ENCODE measurements around the gene SPIN1.

Gene SPIN1

GRCh38 chr9:88390371-88390990 is 2.2 kb downstream of the SPIN1 start:
- no peak for DNase-seq

DNA sequence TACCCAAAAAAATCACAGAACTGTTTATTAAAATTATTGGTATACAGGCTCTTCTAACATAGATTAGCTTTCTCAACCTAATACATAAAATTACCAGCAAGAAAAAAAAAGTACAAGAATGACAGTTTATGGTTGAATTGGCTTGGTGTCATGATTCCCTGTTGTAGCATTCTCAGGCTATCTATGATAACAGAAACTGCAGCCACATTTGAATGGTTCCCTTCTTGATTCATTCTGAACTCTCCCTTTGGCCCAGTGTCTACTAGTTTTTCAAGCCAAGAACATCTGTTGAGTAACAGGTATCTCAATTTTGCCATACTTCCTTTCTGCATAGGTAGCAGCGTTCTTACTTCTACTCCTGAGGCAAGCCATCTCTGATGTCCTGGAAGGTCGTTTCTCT is 3.0 kb downstream of the SPIN1 start:
- no peak for DNase-seq

DNA sequence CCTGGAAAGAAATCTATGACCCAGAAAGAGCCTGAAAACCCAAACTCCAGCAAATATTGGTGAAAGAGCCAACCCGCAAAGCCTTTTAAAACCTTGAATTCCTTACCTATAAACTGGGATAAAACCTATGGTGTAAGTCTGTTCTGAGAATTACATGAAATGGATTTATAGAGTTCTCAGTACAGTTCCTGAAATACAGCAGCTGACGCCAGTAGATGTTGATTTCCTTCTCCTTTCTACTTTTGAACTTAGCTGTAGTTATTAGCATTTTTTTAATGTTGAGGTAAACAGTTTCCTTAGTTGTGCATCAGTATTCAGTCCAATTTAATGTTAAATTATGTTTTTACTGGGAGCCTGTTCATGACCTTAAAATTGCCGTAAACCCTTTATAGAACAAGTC is 3.7 kb downstream of the SPIN1 start:
- DNase-seq: no peak

GRCh38 chr9:88392549-88392948 is 4.3 kb downstream of the SPIN1 start:
- no peak for DNase-seq

DNA sequence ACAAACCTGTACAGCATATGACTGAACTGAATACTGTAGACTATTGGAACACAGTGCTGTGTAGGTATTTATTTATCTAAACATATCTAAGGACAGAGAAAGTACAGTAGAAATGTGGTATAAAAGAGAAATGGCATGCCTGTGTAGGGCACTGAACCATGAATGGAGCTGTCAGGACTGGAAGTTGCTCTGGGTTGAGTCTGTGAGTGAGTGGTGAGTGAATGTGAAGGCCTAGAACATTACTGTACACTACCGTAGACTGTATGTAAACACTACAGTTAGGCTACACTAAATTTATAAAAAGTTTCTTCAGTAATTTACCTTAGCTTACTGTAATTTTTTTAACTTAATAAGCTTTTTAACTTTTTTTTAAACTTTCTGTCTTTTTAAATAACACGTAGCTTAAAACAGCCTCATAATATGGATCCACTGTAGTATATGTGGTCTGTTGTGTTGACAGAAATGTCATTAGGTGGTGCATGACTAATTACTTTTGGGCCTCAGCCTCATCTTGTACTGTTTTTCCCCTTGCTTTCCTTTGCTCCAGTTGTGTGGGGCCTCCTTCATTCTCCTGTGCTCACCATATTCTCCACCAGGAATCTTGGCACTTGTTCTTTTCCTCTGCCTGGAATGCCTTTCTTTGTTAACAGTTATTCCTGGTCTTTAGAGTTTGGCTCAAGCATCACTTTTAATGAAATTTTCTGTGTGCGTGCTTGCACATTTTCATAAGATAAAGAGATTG is 8.8 kb downstream of the SPIN1 start:
- no peak for DNase-seq

DNA sequence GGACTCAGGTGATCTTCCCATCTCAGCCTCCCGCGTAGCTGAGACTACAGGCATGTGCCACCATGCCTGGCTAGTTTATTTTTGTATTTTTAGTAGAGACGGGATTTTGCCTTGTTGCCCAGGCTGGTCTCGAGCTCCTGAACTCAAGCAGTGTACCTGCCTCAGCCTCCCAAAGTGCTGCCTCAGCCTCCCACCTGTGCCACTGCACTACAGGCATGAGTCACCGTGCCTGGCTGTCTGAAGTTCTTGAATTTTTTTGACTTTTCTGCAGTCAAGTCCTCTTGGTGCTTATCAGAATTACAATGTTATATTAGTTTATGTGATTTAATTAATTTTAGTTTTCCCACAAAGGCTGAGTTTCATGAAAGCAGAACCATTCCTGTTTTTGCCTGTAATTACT is 9.8 kb downstream of the SPIN1 start:
- no peak for DNase-seq

DNA sequence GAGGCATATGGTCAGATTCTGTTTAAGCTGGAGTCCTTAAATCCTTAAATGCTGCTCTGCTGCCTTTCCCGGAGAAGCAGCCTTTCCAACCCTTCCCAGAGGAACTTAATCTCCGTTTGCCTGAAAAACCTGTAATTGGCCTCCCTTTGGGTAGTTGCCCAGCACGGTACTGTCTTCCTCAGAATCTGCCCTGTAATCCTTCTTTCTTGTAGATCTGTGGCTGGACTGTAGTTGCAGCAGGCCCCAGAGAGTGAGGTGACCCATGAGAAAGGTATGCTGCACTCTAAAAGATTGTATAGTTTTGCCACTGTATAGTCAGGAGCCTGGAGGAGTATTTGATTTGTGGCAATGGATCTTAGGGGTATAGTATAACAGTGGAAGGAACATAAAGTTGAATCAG is 11.7 kb downstream of the SPIN1 start:
- DNase-seq: no peak

DNA sequence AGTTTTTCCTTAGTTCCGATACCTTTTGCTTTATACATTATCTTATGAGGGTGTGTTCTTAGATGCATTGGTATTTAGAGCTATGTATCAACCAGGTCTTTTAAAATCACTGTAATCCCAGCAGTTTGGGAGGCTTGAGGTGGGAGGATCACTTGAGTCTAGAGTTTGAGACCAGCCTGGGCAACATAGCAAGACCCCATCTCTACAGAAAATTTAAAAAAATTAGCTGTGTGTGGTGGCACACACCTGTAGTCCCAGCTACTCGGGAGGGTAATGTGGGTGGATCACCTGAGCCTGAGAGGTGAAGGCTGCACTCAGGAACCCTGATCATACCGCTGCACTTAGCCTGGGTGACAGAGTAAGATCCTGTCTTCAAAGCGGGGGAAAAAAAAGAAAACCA is 15.1 kb downstream of the SPIN1 start:
- DNase-seq: no peak

DNA sequence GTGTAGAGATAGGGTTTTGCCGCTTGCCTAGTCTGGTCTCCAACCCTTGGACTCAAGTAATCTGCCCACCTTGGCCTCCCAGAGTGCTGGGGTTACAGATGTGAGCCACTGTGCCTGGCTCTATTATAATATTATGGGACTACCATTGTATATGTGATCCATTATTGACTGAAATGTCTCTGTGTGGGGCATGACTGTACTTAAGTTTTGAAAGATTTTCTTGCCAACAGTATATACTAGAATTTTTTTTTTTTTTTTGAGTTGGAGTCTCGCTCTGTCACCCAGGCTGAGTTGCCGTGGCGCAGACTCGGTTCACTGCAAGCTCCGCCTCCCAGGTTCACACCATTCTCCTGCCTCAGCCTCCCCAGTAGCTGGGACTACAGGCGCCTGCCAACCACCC is 17.8 kb downstream of the SPIN1 start:
- DNase-seq: no peak

DNA sequence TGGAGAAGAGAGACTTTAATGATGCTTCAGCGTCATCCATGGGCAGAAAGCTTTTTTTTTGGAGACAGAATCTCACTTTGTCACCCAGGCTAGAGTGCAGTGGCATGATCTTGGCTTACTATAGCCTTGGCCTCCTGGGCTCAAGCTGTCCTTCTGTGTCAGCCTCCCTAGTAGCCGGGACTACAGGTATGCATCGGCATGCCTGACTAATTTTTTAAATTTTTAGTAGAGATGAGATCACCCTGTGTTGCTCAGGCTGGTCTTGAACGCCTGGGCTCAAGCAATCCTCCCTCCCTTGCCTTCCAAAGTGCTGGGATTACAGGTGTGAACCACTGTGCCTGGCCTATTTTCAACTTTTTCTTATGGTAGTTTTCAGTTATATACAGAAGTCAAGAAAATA is 23.2 kb downstream of the SPIN1 start:
- DNase-seq: no peak

- DNase-seq: no peak
Observed at GRCh38 chr9:88414298-88414697, 26.1 kb downstream of the SPIN1 start.

GRCh38 chr9:88418025-88418424 is 29.8 kb downstream of the SPIN1 start:
- no peak for DNase-seq

- no peak for DNase-seq
Observed at GRCh38 chr9:88418715-88419540, 30.7 kb downstream of the SPIN1 start.

DNA sequence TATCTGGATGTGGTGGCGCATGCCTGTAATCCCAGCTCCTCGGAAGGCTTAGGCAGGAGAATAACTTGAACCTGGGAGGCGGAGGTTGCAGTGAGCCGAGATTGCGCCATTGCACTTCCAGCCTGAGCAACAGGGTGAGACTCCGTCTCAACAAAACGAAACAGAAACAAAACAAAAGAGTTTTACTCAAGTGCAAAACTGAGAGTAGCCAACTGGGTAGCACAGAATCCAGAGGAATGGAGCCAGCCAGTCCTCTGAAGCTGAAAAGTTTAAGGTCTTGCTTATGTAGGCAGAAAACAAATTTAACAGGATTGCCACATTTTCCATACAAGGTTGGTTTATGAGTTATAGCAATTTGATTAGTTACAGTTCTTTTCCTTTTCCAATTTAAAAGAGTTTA is 32.0 kb downstream of the SPIN1 start:
- no peak for DNase-seq

DNA sequence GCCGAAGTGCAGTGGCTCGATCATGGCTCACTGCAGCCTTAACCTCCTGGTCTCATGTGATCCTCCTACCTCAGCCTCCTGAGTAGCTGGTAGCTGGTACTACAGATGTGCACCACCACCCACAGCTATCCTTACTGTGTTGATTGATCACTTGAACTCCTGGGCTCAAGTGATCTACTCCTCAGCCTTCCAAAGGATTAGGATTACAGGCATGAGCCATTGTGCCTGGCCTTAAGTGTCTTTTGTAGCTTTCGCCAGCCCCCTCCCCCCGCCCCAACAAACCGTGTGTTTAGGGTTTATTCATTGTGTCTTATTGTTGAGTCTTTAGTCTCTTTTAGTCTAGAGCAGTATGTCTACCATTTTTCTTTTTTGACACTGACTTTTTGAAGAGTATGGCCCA is 33.1 kb downstream of the SPIN1 start:
- DNase-seq: no peak

DNA sequence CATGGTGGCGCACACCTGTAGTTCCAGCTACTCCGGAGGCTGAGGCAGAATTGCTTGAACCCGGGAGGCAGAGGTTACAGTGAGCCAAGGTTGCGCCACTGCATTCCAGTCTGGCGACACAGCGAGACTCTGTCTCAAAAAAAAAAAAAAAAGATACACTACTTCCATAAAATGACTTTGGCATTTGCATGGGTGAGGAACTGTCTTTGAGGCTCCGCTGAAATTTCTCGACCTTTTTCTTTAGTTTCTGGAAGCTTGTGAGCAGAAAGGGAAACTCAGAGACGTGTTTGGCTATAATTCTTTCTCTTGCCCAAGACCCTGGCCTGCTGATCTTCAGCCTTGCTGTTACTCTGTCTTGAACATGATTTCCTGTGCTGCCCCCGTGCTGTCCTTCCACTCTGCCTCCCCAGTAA is 37.3 kb downstream of the SPIN1 start:
- no peak for DNase-seq

GRCh38 chr9:88426651-88427050 is 38.4 kb downstream of the SPIN1 start:
- DNase-seq: no peak

GRCh38 chr9:88429595-88430430 is 41.6 kb downstream of the SPIN1 start:
- no peak for DNase-seq

- no peak for DNase-seq
Observed at GRCh38 chr9:88433583-88434255, 45.5 kb downstream of the SPIN1 start.

GRCh38 chr9:88435336-88435735 is 47.1 kb downstream of the SPIN1 start:
- DNase-seq: no peak

GRCh38 chr9:88436379-88436778 is 48.1 kb downstream of the SPIN1 start:
- DNase-seq: no peak

All from activated naive CD4-positive, alpha-beta T cell treated with anti-CD3 and anti-CD28 coated beads, Interleukin-2, amount 50 U/mL, for 16 hours (primary cell).